Stimulated activated CD4-positive, alpha-beta T cell treated with anti-CD3 and anti-CD28 coated beads, Interleukin-1b, Interleukin-23, amount 100 ng/mL, for 4 hours (primary cell): ENCODE results near the gene KIF23.
"Not testable (repeated sequence)": the region's sequence is repeated elsewhere in the genome, so short reads cannot be mapped to it uniquely, and the experiment has no call there.

ENCODE experiments used
- DNase-seq, 2 donors: peaks; one replicate each; pipeline ENCODE4 v3.0.0-alpha.2; 2020; ENCODE audit warnings: low read depth in 2 of 2

The KIF23 gene

DNA sequence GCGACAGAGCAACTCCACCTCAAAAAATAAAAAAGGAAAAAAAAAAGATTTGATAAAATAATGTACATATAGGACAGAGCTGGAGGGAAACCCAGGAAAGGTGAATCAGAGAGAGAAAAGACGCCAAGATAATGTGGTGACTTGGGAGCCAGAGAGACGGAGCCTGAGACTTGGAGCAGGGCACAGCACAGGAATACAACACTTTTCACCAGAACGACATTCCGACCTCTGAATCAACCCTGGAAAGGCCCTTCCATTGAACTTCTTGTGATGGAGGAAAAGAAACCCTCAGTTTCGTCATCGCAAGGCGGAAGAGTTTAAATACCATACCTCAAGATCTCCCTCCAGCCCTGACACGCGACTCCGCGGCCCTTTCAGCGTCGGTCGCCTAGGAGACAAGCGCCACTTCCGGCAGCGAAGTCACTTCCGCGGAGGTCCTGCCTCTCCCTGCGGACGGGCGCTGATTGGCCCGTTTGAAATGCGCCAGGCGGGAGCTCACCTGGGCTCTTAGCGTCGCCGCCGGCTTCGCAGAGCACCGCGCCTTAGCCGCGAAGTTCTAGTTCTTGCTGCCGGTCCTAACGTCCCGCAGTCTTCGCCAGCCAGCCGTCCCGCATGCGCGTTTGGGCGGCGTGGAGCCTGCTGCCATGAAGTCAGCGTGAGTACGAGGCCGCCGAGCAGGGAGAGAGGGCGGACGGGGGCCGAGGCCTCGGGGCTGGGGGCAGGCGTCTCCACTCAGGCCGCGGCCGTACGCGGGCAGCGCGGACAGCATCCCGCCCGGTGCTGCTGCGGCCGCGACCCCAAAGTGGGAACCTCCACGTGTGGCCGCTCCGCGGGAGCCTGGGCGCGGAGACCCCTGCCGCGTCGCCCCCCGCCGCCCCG, at the start of gene KIF23:
TSS of gene KIF23 (plus strand) at position 528 of the 879 bp plus-strand sequence. CDS start at position 645, 117 bp downstream.
- peak; percentile 86 to 89 for DNase-seq

DNA sequence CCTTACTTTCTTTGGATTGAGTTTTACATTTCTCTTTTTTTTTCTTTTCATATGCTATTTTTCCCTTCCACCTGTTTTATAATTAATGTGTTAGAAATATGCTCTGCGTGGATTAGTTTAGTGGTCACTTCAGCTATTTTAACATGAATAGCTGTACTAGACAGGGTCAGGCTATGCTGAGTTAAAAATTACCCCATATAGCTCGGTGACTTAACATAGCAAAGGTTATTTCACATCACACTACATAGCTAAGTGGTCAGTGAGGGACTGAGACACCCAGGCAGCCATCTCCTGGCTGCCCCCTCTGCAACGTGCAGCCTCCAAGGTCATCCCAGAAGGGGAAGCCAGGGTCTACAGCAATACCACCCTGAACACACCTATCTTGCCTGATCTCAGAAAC, 46.9 kb upstream of the KIF23 start:
- DNase-seq, result no peak

DNA sequence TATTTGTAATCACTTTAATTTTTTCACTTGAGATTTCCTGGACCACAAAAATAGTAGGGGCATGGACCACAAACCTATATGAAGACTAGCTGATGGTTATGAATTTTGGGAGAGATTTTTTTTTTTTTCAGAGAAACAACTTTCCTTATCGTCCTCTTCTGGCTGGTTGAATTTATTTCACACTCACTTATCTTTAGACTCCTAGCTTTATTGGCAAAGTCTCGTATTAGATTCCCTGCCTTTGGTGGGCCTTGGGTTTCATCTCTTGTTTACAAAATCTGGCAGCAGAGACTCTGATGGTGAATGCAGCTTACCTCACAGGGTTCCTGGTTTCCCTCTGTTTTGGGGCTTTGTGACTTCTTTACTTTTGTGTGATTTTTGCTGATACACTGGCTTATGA, 44.5 kb upstream of the KIF23 start:
- DNase-seq, result no peak

- no peak for DNase-seq
These were observed 40.7 kb upstream of the KIF23 start for GRCh38 chr15:69373406-69373805.

GRCh38 chr15:69375151-69375790, 38.9 kb upstream of the KIF23 start:
- no peak for DNase-seq

GRCh38 chr15:69377216-69377970, 36.8 kb upstream of the KIF23 start:
- no peak for DNase-seq

GRCh38 chr15:69380100-69380725, 33.9 kb upstream of the KIF23 start:
- DNase-seq, result no peak

DNA sequence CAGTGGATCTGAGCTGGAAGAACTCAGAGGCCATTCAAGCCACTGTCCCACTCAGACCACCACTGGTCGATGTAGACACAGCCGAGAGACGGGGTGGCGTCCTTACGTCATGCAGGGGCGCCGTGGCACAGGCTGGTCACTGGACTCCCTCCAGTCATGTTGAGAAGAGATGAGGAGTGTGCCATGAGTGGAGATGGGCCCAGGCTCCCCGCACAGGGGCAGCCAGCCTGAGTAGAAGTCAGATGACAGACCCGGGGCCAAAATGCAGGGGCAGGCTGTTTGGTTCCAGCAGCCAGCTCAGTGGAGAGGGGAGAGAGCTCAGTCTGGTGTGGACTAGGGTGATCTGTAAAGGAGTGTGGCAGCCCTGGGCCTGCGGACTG, 33.4 kb upstream of the KIF23 start:
- no peak for DNase-seq

GRCh38 chr15:69382176-69382575, 32.0 kb upstream of the KIF23 start:
- DNase-seq, result not testable (repeated sequence)

DNA sequence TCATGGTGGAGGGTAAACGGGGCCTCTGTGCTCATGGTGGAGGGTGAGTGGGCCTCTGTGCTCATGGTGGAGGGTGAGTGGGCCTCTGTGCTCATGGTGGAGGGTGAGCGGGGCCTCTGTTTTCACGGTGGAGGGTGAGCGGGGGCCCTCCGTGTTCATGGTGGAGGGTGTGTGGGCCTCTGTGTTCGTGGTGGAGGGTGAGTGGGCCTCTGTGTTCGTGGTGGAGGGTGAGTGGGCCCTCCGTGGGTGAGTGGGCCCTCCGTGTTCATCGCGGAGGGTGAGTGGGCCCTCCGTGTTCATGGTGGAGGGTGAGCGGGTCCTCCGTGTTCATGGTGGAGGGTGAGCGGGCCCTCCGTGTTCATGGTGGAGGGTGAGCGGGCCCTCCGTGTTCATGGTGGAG, 30.1 kb upstream of the KIF23 start:
- DNase-seq, result not testable (repeated sequence)

- no peak for DNase-seq
These were observed 29.2 kb upstream of the KIF23 start for GRCh38 chr15:69384626-69385598.

GRCh38 chr15:69385831-69386230, 28.3 kb upstream of the KIF23 start:
- no peak for DNase-seq

GRCh38 chr15:69386284-69386683, 27.9 kb upstream of the KIF23 start:
- no peak for DNase-seq

- DNase-seq, result no peak
These were observed 25.9 kb upstream of the KIF23 start for GRCh38 chr15:69388260-69388705.

DNA sequence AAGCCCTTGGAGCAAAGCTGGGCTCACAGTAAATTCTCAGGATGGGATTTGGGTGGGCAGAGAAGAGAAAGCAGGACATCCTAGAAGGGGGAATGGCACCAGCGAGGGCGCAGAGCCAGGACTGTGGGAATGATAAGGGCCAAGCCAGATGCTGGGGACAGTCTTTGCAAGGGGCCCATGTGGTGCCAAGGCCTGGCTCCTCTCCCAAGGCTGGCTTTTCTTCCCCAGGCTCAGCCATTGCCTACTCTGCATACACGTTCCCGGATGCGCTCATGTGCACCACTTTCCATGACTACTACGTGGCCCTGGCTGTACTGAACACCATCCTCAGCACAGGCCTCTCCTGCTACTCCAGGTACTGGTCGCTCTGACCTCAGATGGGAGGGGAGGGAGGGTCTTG, 24.7 kb upstream of the KIF23 start:
- no peak for DNase-seq

DNA sequence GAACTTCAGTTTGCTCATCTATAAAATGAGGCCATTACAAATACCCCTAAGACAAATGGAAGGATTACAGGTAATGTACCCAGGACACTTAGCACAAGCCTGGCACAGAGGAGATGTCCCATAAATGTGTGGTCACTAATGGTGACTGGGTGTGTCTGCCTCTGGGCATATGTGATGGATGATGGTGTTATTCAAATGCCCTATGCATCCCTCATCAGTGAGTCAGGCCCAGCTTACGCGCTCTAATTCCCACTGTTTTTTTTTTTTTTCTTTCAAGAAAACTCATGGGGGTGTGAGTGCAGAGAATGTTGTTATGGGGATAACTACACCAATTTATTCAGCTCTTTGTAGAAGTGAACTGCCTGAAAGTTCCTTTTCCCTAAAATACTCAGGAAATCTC, 23.6 kb upstream of the KIF23 start:
- no peak for DNase-seq

GRCh38 chr15:69391046-69391757, 22.9 kb upstream of the KIF23 start:
- DNase-seq, result no peak

GRCh38 chr15:69392352-69392751, 21.8 kb upstream of the KIF23 start:
- no peak for DNase-seq

- DNase-seq, result no peak
These were observed 20.2 kb upstream of the KIF23 start for GRCh38 chr15:69393831-69394491.
